IMR-90 (cell line): Measurements from ENCODE around the gene CCDC85B. TPM values are rescaled to one million over a fixed set of nuclear protein-coding genes. Genes with fewer than 3 reads are reported as not detected.

Experiments
- POLR2A ChIP-seq: IDR thresholded peaks from 2 replicates; pipeline ENCODE4 v1.6.1; 2012; ENCODE audit warnings: mild to moderate bottlenecking, low read depth, low read length
- polyA plus RNA-seq, 3 experiments: library from polyadenylated mRNA; depleted of rRNA; stranded (reverse); fragments of >200 nt; gene quantifications; 2 replicates each; pipeline ENCODE4 v1.2.3, GENCODE V29; 2012; ENCODE audit warnings: low replicate concordance in 1 of 3
- total RNA-seq: library from RNA; depleted of rRNA; stranded (reverse); fragments of >200 nt; gene quantifications from 2 replicates; pipeline ENCODE4 v1.2.3, GENCODE V29; 2012
- TF ChIP-seq, protein P1 (sequence below): fragments of 150-350 bp; IDR thresholded peaks from 2 replicates; pipeline ENCODE4 v1.6.1; 2017; ENCODE audit warnings: mild to moderate bottlenecking, antibody characterized with exemption, low read length, low read depth

The CCDC85B gene
- total and polyA plus RNA-seq, 2 of the 4 experiments (the other 2 are of a cell fraction) = 17.6 to 35.4 TPM

DNA sequence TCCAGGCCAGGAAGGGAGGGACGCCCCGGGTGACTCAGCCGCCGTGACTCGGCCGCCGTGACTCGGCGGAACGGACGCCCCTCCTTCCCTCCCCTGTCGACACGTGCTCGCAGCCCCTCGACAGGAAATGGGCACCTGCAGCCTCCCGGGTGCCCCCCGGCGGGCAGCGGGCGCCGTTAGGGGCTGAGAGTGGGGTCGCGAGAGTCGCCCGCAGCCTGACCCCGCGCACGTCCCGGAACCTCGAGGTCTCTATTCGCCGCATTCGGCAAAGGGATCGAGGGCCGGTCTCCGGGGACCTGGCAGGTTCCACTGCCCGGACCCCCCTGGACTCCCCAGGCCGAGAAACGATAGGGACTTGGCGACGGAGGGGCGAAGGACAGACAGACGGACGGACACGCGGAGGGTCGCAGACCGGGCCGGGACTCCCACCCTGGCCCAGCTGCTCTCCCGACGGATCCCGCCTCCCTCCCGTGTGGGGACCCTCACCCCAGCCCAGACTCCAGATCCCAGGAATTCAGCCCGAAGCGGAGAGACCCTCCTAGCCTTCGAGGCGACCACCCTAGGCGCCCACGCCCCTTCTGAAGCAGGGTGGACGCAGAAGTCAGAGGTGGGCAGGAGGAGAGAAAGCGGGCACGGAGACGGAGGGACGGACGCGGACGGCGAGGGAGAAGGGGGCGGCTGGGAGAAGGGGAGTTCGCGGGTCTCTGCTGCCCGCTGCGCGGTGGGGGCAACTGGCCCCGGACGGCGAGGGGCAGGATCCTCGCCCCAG is 9.1 kb downstream of the CCDC85B start (continued):
- TF ChIP-seq, protein P1, sequence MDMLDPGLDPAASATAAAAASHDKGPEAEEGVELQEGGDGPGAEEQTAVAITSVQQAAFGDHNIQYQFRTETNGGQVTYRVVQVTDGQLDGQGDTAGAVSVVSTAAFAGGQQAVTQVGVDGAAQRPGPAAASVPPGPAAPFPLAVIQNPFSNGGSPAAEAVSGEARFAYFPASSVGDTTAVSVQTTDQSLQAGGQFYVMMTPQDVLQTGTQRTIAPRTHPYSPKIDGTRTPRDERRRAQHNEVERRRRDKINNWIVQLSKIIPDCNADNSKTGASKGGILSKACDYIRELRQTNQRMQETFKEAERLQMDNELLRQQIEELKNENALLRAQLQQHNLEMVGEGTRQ = peak; percentile 62
- TF ChIP-seq POLR2A = peak; percentile 77
